Heart right ventricle (tissue), 16 donors: Measurements from ENCODE around the gene NELL2. TPM values are rescaled to one million over a fixed set of nuclear protein-coding genes. Genes with fewer than 3 reads are reported as not detected.

ENCODE experiments used
- ATAC-seq, 8 donors: fragments of 200-7000 bp; cut with Tn5 transposase; one replicate each; pipeline ENCODE4 v1.9.1; 2020; ENCODE audit warnings: mild to moderate bottlenecking in 8 of 8, moderate library complexity in 8 of 8, moderate number of reproducible peaks in 1 of 8
- DNase-seq, 2 donors: peaks; one replicate each; pipeline ENCODE4 v3.0.0-alpha.2; 2020
- H3K27ac ChIP-seq, 10 donors: fragments of 200-600 bp; sonication (generic) in 2 of 10; one replicate each; pipeline versions ENCODE4 v1.5.0 to v1.8.0; 2020 to 2022; ENCODE audit warnings: mild to moderate bottlenecking in 3 of 10
- H3K27me3 ChIP-seq, 7 donors: fragments of 200-600 bp; one replicate each; pipeline ENCODE4 v1.8.0; 2021 to 2022; ENCODE audit warnings: mild to moderate bottlenecking in 2 of 7
- H3K36me3 ChIP-seq, 9 donors: fragments of 200-600 bp; sonication (generic) in 1 of 9; one replicate each; pipeline versions ENCODE4 v1.5.0 to v1.8.0; 2020 to 2022; ENCODE audit warnings: mild to moderate bottlenecking in 2 of 9
- H3K4me1 ChIP-seq, 9 donors: fragments of 200-600 bp; sonication (generic) in 1 of 9; one replicate each; pipeline versions ENCODE4 v1.5.0 to v1.8.0; 2020 to 2022; ENCODE audit warnings: mild to moderate bottlenecking in 4 of 9
- H3K4me3 ChIP-seq, 10 donors: fragments of 200-600 bp; sonication (generic) in 2 of 10; one replicate each; pipeline versions ENCODE4 v1.5.0 to v1.8.0; 2020 to 2022; ENCODE audit warnings: mild to moderate bottlenecking in 7 of 10, moderate library complexity in 2 of 10
- H3K9me3 ChIP-seq, 11 donors: fragments of 200-600 bp in 10 of 11; sonication (generic) in 2 of 11; one replicate each; pipeline versions ENCODE4 v1.5.0 to v1.8.0; 2013 to 2022; ENCODE audit warnings: mild to moderate bottlenecking in 2 of 11, control low read depth in 1 of 11, moderate library complexity in 1 of 11
- CTCF ChIP-seq, 9 donors: fragments of 200-600 bp; sonication (generic) in 2 of 9; IDR thresholded peaks; one replicate each; pipeline versions ENCODE4 v1.5.0 to v1.8.0; 2021 to 2022; ENCODE audit warnings: antibody characterized with exemption in 9 of 9, mild to moderate bottlenecking in 5 of 9, moderate library complexity in 1 of 9
- WGBS, 2 donors: extraction: QIAGEN DNeasy Blood & Tissue Kit; methylation state at CpG; one replicate each; pipeline ENCODE4 v1.1.7; 2013; ENCODE audit warnings: inconsistent platforms in 1 of 2; 5-methylcytosine and 5-hydroxymethylcytosine counted together
- intact Hi-C, 10 donors: fragments of 100-400 bp; cut with DNase I; formaldehyde crosslinking; loops; one replicate each; pipeline versions ENCODE4 v1.11.1 to v1.14.2; 2022
- polyA plus RNA-seq, 2 donors: library from polyadenylated mRNA; stranded (reverse); fragments of 200-250 nt; gene quantifications; one replicate each; pipeline ENCODE4 v1.2.3, GENCODE V29; 2013
- total RNA-seq, 10 donors: library from RNA; stranded (reverse); fragmentation: NEBNext Ultra II Directional in 3 of 10; extraction: Animal tissue kit (Norgen Biotek cat#: 25700) in 3 of 10; gene quantifications; one replicate each; pipeline versions ENCODE4 v1.2.1 to v1.2.4, GENCODE V29; 2021 to 2023
- donor health status: Arrhythmogenic right ventricular cardiomyopathy.
- donor health status: ischemic (EF 13 %, LVEDD 7.1; RV severe dilation, severe dysfunction).
- donor health status: healthy with polysubstance abuse.
- donor health status: DM: no; HTN: yes; CAD: no.
- donor health status: DM: no; HTN: no; CAD: no.
- donor health status: ischemic (EF 25% LVEDD 6.9; RV normal size, moderate dysfunction).
- donor health status: ischemic (EF 25% LVEDD 5.7; RV mildly dilated, moderate dysfunction).
- donor health status: healthy.
- donor health status: DM: yes; HTN: yes; CAD: no.
- donor health status: Ischemic cardiomyopathy.
- donor health status: ischemic (EF 35%, LVEDD 5.7; RV mildly dilated, moderate dysfunction).
- donor health status: nonischemic (EF 11% LVEDD 7.7; RV severe dilation, severe dysfunction).
- donor health status: DM: yes; HTN: yes; CAD: no.
- donor health status: PGD.
- donor health status: ischemic (EF 29% LVEDD 5.4; RV normal size, mild dysfunction).
- donor health status: nonischemic (EF 23%, LVEDD 6.1; RV moderate dilation, normal function).

The NELL2 gene
- total and polyA plus RNA-seq, 12 donors = 0.06 to 2.8 (median 0.46) TPM; not detected in 3

- Histone ChIP-seq H3K27me3 (no peaks in the 10 kb centered on the region), H3K4me3 (no peak overlapping the region), H3K4me1 (no peaks in the 10 kb centered on the region), H3K27ac (no peak overlapping the region), H3K36me3 (no peaks in the 10 kb centered on the region), H3K9me3 (peaks cover 0 to 13% (median 0%) of the 10 kb centered on the region in 11 donors)
- TF ChIP-seq CTCF (IDR thresholded peaks at IDR 0.05) = no peak
- DNase-seq = no peak
- ATAC-seq = no peak
- 81 to 83% methylated on average over 3 of the region's 3 CpGs for WGBS, 2 donors
- intact Hi-C loops = no loop called here
Measured at GRCh38 chr12:44488180-44488579, 387.9 kb downstream of the NELL2 start.

- H3K36me3 ChIP-seq = no peaks in the 10 kb centered on the region
- no peaks in the 10 kb centered on the region for H3K27me3 ChIP-seq
- ATAC-seq (no peak), DNase-seq (no peak)
- no peaks in the 10 kb centered on the region for H3K4me1 ChIP-seq
- H3K4me3 ChIP-seq = no peak overlapping the region
- peaks cover 0 to 13% (median 0%) of the 10 kb centered on the region in 11 donors for H3K9me3 ChIP-seq
- intact Hi-C loops = no loop called here
- H3K27ac ChIP-seq = no peak overlapping the region
- WGBS, 2 donors = 80 to 85% methylated on average over 1 of the region's 1 CpG
- no peak for TF ChIP-seq CTCF (IDR thresholded peaks at IDR 0.05)
Measured at GRCh38 chr12:44484862-44485261, 391.3 kb downstream of the NELL2 start.

- Histone ChIP-seq H3K36me3 (no peaks in the 10 kb centered on the region), H3K27ac (no peak overlapping the region), H3K4me3 (no peak overlapping the region), H3K27me3 (no peaks in the 10 kb centered on the region), H3K9me3 (peaks cover 0 to 54% (median 6%) of the 10 kb centered on the region in 11 donors), H3K4me1 (no peaks in the 10 kb centered on the region)
- intact Hi-C loops = no loop called here
- DNase-seq (no peak), ATAC-seq (no peak)
- TF ChIP-seq CTCF (IDR thresholded peaks at IDR 0.05) = no peak
- WGBS, 2 donors = 75 to 81% methylated on average over 6 of the region's 6 CpGs
Measured at GRCh38 chr12:44477331-44477980, 398.7 kb downstream of the NELL2 start.

DNA sequence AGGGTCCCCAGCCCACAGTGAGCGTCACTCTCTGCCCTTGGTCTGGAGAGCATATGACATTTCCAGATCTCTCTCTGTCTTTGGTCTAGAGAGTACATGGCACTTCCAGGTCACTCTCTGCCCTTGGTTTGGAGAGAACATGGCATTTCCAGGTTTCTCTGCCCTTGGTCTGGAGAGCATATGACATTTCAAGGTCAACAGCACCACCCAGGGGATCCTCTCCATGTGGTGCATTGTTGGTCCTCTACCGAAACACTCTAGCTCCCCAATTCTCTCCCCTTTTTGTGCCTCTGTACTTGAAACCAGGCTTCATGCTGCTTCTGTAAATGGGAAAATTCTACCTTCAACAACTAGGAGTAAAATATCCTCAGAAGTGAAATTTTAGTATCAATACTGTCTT lies 399.4 kb downstream of the NELL2 start:
- H3K9me3 ChIP-seq = peaks cover 0 to 54% (median 6%) of the 10 kb centered on the region in 11 donors
- TF ChIP-seq CTCF (IDR thresholded peaks at IDR 0.05) = no peak
- no peak for ATAC-seq
- WGBS, 2 donors = 90 to 98% methylated on average over 2 of the region's 2 CpGs
- no peak overlapping the region for H3K4me3 ChIP-seq
- H3K36me3 ChIP-seq = no peaks in the 10 kb centered on the region
- intact Hi-C loops = no loop called here
- no peaks in the 10 kb centered on the region for H3K27me3 ChIP-seq
- H3K27ac ChIP-seq = no peak overlapping the region
- no peak for DNase-seq
- no peaks in the 10 kb centered on the region for H3K4me1 ChIP-seq
